Adrenal gland (tissue), 12 donors: ENCODE measurements around the gene PGM2. TPM values are rescaled to one million over a fixed set of nuclear protein-coding genes. Genes with fewer than 3 reads are reported as not detected.

Experiments used
- DNase-seq, 7 donors: peaks; one replicate each; pipeline ENCODE4 v3.0.0-alpha.2; 2019 to 2020
- H3K27ac ChIP-seq, 5 donors: fragments of 200-600 bp; sonication (generic) in 4 of 5; 1 replicate in 3 of 5; 2 replicates in 2 of 5; pipeline versions ENCODE4 v1.5.1 to v1.8.0; 2016 to 2020; ENCODE audit warnings: mild to moderate bottlenecking in 1 of 5
- H3K27me3 ChIP-seq: fragments of 200-600 bp; 2 replicates; pipeline ENCODE4 v1.8.0; 2021
- H3K36me3 ChIP-seq, 2 donors: fragments of 200-600 bp; replicated peaks in 1 of 2; 1 replicate in 1 of 2; 2 replicates in 1 of 2; pipeline versions ENCODE4 v1.5.1 to v1.8.0; 2018 to 2022
- H3K4me1 ChIP-seq, 2 donors: fragments of 200-600 bp; replicated peaks in 1 of 2; 1 replicate in 1 of 2; 2 replicates in 1 of 2; pipeline versions ENCODE4 v1.5.1 to v1.8.0; 2018 to 2021
- H3K4me3 ChIP-seq, 4 donors: fragments of 200-600 bp; sonication (generic) in 3 of 4; one replicate each; pipeline ENCODE4 v1.5.1; 2016 to 2018
- H3K9me3 ChIP-seq, 3 donors: fragments of 200-600 bp; sonication (generic) in 1 of 3; replicated peaks in 1 of 3; 1 replicate in 2 of 3; 2 replicates in 1 of 3; pipeline versions ENCODE4 v1.5.1 to v1.8.0; 2016 to 2021
- CTCF ChIP-seq, 6 experiments: fragments of 450-650 bp in 4 of 6; fragments of 200-600 bp in 2 of 6; sonication (generic) in 1 of 6; IDR thresholded peaks; 1 replicate in 5 of 6; 2 replicates in 1 of 6; pipeline versions ENCODE4 v1.5.1 to v1.8.0; 2016 to 2021; ENCODE audit warnings: antibody characterized with exemption in 6 of 6, mild to moderate bottlenecking in 2 of 6, moderate library complexity in 1 of 6
- POLR2A ChIP-seq, 2 donors: fragments of 450-650 bp; IDR thresholded peaks; one replicate each; pipeline ENCODE4 v1.6.1; 2017; ENCODE audit warnings: antibody characterized with exemption in 2 of 2, mild to moderate bottlenecking in 2 of 2, moderate library complexity in 1 of 2
- WGBS, 4 donors: extraction: QIAGEN DNeasy Blood & Tissue Kit in 2 of 4; methylation state at CpG; one replicate each; pipeline versions ENCODE4 v1.1.5 to v1.1.7; 2013 to 2017; 5-methylcytosine and 5-hydroxymethylcytosine counted together
- intact Hi-C, 2 donors: fragments of 100-400 bp; cut with DNase I; formaldehyde crosslinking; loops; one replicate each; pipeline versions ENCODE4 v1.14.1 to v1.15.0; 2022 to 2023
- polyA plus RNA-seq, 3 donors: library from polyadenylated mRNA; stranded (reverse); fragments of 200-250 nt in 2 of 3; fragments of 350-450 nt in 1 of 3; fragmentation: Illumina TruSeq in 1 of 3; extraction: RNeasy Lipid Tissue Mini Kit (QIAGEN cat#74804) in 1 of 3; gene quantifications; one replicate each; pipeline ENCODE4 v1.2.3, GENCODE V29; 2013 to 2014
- total RNA-seq, 9 donors: library from RNA; depleted of rRNA in 4 of 9; stranded (reverse); fragments of >200 nt in 4 of 9; fragments of 120-200 nt in 1 of 9; fragmentation: NEBNext Ultra II Directional in 1 of 9; extraction: Animal tissue kit (Norgen Biotek cat#: 25700) in 1 of 9; gene quantifications; one replicate each; pipeline versions ENCODE4 v1.1.0 to v1.2.4, GENCODE V29; 2013 to 2023
- donor health status: healthy with polysubstance abuse.
- donor health status: Bipolar disorder and iron deficiency.
- donor health status: DM: yes; HTN: yes; CAD: no.
- donor health status: DM: no; HTN: no; CAD: no.
- donor health status: DM: no; HTN: no; CAD: no.
- donor health status: DM: yes; HTN: yes; CAD: no.

PGM2 gene
- total and polyA plus RNA-seq, 12 donors, result 6.8 to 59.2 (median 27.2) TPM

DNA sequence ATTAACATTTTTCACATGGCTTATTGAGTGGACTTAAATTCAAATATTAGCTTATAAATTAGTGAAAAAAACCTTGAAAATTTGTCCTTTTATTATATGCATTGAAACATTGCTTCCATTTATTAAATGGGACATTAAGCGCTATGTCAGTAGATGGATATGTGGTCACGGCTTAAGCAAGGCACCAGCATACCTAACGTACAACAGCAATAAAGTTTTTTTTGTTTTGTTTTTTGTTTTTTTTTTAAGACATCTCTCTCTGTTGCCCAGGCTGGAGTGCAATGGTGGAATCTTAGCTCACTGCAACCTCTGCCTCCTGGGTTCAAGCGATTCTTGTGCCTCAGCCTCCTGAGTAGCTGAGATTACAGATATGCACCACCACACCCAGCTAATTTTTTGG is 31.6 kb downstream of the PGM2 start:
- DNase-seq, result no peak
- H3K27me3 ChIP-seq, result no peaks in the 10 kb centered on the region
- TF ChIP-seq POLR2A (IDR thresholded peaks at IDR 0.05) (no peak), CTCF (IDR thresholded peaks at IDR 0.05) (no peak)
- intact Hi-C loops, result no loop called here
- H3K9me3 ChIP-seq, result no peaks in the 10 kb centered on the region
- WGBS, 4 donors, result 85 to 98% (median 93%) methylated on average over 4 of the region's 4 CpGs
- H3K4me1 ChIP-seq, result no peaks in the 10 kb centered on the region
- H3K27ac ChIP-seq, result no peak overlapping the region
- H3K36me3 ChIP-seq, result peaks cover 0 to 3% of the 10 kb centered on the region in 2 donors
- no peak overlapping the region for H3K4me3 ChIP-seq

DNA sequence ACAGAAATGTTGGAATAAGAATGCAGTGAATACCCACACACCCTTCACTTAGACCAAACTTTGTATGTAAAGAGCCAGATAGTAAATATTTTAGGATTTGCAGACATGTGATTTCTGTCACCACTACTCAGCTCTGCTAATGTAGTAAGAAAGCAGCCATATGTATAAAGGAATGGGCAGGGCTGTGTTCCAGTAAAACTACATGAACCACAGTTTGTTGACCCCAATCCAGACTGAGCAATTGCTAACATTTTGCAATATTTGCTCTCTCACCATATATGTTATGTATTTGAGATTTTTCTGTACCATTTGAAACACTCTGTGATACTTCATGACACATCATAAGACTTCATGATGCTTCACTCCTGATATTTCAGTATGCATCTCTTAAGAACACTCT is 32.4 kb downstream of the PGM2 start:
- no peak for DNase-seq
- Histone ChIP-seq H3K27me3 (no peaks in the 10 kb centered on the region), H3K4me3 (no peak overlapping the region), H3K36me3 (peaks cover 0 to 3% of the 10 kb centered on the region in 2 donors), H3K27ac (no peak overlapping the region), H3K9me3 (no peaks in the 10 kb centered on the region), H3K4me1 (no peaks in the 10 kb centered on the region)
- TF ChIP-seq POLR2A (IDR thresholded peaks at IDR 0.05), result no peak
- no peak for TF ChIP-seq CTCF (IDR thresholded peaks at IDR 0.05)
- intact Hi-C loops, result no loop called here

DNA sequence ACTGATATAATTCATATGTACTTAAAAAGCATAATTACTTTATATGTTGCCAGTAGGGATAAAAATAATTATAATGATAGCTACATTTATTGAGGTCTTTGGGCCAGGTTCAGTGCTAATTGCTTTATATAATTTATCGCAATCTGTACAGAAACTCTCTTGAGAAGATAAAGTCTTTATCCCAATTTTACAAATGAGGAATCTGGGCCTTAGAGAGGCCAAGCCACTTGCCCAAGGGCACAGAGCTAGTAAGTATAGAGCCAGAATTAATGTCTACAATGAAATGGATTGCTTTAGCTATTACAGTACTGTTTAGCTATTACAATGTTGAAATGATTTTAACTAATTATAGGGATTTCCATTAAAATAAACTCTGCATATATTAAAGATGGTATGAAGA is 33.8 kb downstream of the PGM2 start:
- no peak for DNase-seq
- H3K4me3 ChIP-seq, result no peak overlapping the region
- WGBS, 4 donors, result 88 to 97% (median 95%) methylated on average over 1 of the region's 1 CpG
- no peak overlapping the region for H3K27ac ChIP-seq
- no peaks in the 10 kb centered on the region for H3K9me3 ChIP-seq
- H3K4me1 ChIP-seq, result peaks cover 0 to 2% of the 10 kb centered on the region in 2 donors
- intact Hi-C loops, result no loop called here
- H3K36me3 ChIP-seq, result peaks cover 0 to 3% of the 10 kb centered on the region in 2 donors
- TF ChIP-seq CTCF (IDR thresholded peaks at IDR 0.05), result no peak
- no peak for TF ChIP-seq POLR2A (IDR thresholded peaks at IDR 0.05)
- no peaks in the 10 kb centered on the region for H3K27me3 ChIP-seq

GRCh38 chr4:37862961-37863360 is 36.5 kb downstream of the PGM2 start:
- TF ChIP-seq POLR2A (IDR thresholded peaks at IDR 0.05) (no peak), CTCF (IDR thresholded peaks at IDR 0.05) (no peak)
- H3K27ac ChIP-seq, result no peak overlapping the region
- no peaks in the 10 kb centered on the region for H3K9me3 ChIP-seq
- H3K36me3 ChIP-seq, result peaks cover 0 to 3% of the 10 kb centered on the region in 2 donors
- peaks cover 0 to 8% of the 10 kb centered on the region in 2 donors for H3K4me1 ChIP-seq
- DNase-seq, result no peak
- 90 to 96% (median 93%) methylated on average over 4 of the region's 4 CpGs for WGBS, 4 donors
- intact Hi-C loops, result no loop called here
- H3K4me3 ChIP-seq, result no peak overlapping the region
- H3K27me3 ChIP-seq, result no peaks in the 10 kb centered on the region
